ACC112 (cell line): ENCODE data around the gene NUP188.
"Not testable (repeated sequence)": the region's sequence is repeated elsewhere in the genome, so short reads cannot be mapped to it uniquely, and the experiment has no call there.

ENCODE experiments used
- H2AFZ ChIP-seq: fragments of 200-600 bp; sonication (generic); one replicate; pipeline ENCODE4 v1.6.0; 2017; ENCODE audit warnings: antibody characterized with exemption, low read length; ENCODE audit not compliant: unreplicated experiment
- H3K27ac ChIP-seq: fragments of 200-600 bp; sonication (generic); 2 replicates; pipeline ENCODE4 v1.5.1; 2014; ENCODE audit warnings: low read depth, mild to moderate bottlenecking, antibody characterized with exemption, low read length, moderate library complexity
- H3K27me3 ChIP-seq: fragments of 200-600 bp; sonication (generic); 2 replicates; pipeline ENCODE4 v1.6.1; 2014; ENCODE audit warnings: mild to moderate bottlenecking, antibody characterized with exemption, low read length, moderate library complexity, mixed read lengths; ENCODE audit not compliant: insufficient read depth
- H3K36me3 ChIP-seq: fragments of 200-600 bp; sonication (generic); 2 replicates; pipeline ENCODE4 v1.6.1; 2016; ENCODE audit warnings: mild to moderate bottlenecking, antibody characterized with exemption, low read length, moderate library complexity, mixed read lengths; ENCODE audit not compliant: insufficient read depth
- H3K4me1 ChIP-seq: fragments of 200-600 bp; sonication (generic); one replicate; pipeline ENCODE4 v1.6.1; 2016; ENCODE audit warnings: low read length, mixed read lengths; ENCODE audit not compliant: insufficient read depth, unreplicated experiment, control insufficient read depth
- H3K4me3 ChIP-seq: fragments of 200-600 bp; sonication (generic); 2 replicates; pipeline ENCODE4 v1.5.1; 2014; ENCODE audit warnings: mild to moderate bottlenecking, low read depth, low read length
- H3K79me2 ChIP-seq: fragments of 200-600 bp; sonication (generic); one replicate; pipeline ENCODE4 v1.6.0; 2016; ENCODE audit warnings: low read length; ENCODE audit not compliant: control insufficient read depth, unreplicated experiment, insufficient read depth

Gene NUP188

DNA sequence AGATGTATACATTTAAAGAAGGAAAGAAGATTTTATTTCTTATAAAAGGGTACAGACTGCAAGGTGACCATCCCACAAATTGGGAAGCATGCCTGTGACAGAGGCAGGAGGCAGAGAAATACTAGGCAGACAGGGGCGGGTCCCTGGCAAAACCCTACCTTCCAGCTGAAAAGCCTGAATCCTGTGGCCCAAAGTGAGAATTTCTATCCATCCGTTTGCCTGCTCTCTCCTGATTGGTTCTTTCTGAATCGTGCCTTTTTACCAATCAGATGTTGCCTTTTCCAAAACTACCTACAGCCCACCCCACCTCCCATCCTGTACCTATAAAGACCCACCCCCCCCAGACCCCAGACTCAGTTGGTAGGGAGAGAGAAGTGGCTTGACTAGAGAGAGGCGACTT is 84.0 kb downstream of the NUP188 start:
- H3K27me3 ChIP-seq: no peaks in the 10 kb centered on the region
- peaks cover 10% of the 10 kb centered on the region for H3K79me2 ChIP-seq
- no peak overlapping the region for H3K27ac ChIP-seq
- no peak overlapping the region for H2AFZ ChIP-seq
- no peak overlapping the region for H3K4me3 ChIP-seq
- H3K36me3 ChIP-seq: no peaks in the 10 kb centered on the region
- peaks cover 9% of the 10 kb centered on the region for H3K4me1 ChIP-seq

DNA sequence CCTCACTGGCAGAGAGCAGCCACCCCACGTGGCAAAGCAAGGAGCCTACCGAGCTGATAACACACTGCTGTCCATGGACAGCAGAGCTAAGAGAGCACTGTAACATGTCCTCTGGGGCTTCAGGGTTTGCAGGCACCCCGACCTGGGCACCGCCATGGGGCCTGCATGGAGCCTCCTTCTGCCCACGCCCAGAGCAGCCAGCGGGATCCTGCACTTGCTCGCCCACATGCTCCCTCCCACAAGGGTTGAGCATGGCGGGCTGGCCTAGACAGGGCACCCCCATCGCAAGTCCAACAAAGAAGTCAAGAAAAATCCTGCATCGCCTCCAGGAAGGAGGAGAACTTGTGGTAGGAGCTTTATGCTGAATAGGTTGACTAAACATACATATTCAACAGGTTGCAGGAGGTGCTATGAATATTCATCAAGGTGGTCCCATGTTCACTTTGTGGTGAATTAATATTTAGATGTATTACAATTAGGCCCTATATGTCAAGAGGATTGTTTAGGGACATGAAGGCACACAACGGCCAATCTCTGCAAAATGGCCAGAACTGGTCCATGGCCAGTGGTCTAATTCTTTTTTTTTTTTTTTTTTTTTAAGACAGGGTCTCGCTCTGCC is 85.2 kb downstream of the NUP188 start:
- Histone ChIP-seq H3K4me3 (no peak overlapping the region), H3K79me2 (peaks cover 11% of the 10 kb centered on the region), H3K27me3 (no peaks in the 10 kb centered on the region), H3K4me1 (peaks cover 5% of the 10 kb centered on the region), H3K36me3 (no peaks in the 10 kb centered on the region), H3K27ac (no peak overlapping the region), H2AFZ (no peak overlapping the region)

DNA sequence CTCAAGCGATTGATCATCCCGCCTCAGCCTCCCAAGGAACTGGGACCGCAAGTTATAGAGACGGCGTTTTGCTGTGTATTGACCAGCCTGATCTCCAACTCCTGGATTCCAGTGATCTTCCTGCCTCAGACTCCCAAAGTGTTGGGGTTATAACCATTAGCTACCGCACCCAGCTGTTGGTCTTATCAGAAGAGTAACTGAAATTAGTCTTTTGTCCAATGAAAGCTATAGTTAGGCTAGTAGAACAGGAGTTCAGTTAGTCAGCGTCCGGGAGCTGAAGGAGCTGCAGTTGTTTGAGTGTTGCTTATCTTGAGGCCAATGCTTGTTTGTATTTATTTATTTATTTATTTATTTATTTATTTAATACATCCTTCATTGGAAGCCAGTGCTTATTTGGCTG is 85.7 kb downstream of the NUP188 start:
- Histone ChIP-seq H3K27ac (no peak overlapping the region), H2AFZ (no peak overlapping the region)

DNA sequence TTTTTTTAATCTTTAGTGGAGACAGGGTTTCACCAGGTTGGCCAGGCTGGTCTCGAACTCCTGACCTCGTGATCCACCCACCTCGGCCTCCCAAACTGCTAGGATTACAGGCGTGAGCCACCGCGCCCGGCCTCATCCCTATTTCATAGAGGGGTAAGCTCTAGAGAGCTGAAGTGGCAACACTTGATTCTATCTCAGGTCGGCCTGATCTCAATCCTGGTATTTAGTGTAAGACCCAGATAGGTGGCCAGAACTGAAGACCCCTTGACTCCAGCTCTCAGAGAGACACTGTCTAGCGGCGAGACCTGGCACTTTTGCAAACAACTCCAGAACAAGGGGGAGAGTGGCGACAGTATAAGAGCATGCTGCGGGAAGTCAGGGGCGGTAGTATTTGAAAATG is 88.3 kb downstream of the NUP188 start:
- H3K36me3 ChIP-seq, H3K27ac ChIP-seq, H3K27me3 ChIP-seq: not testable (repeated sequence)
- Histone ChIP-seq H3K79me2 (peaks cover 25% of the 10 kb centered on the region), H3K4me1 (peaks cover 13% of the 10 kb centered on the region), H3K4me3 (peak overlapping the region; percentile 90), H2AFZ (peak overlapping the region; percentile 99)

More for the DNA sequence above, 85.7 kb downstream of the NUP188 start:
- H3K27me3 ChIP-seq: no peaks in the 10 kb centered on the region
- peaks cover 11% of the 10 kb centered on the region for H3K4me1 ChIP-seq
- no peaks in the 10 kb centered on the region for H3K36me3 ChIP-seq
- no peak overlapping the region for H3K4me3 ChIP-seq
- H3K79me2 ChIP-seq: peaks cover 14% of the 10 kb centered on the region

DNA sequence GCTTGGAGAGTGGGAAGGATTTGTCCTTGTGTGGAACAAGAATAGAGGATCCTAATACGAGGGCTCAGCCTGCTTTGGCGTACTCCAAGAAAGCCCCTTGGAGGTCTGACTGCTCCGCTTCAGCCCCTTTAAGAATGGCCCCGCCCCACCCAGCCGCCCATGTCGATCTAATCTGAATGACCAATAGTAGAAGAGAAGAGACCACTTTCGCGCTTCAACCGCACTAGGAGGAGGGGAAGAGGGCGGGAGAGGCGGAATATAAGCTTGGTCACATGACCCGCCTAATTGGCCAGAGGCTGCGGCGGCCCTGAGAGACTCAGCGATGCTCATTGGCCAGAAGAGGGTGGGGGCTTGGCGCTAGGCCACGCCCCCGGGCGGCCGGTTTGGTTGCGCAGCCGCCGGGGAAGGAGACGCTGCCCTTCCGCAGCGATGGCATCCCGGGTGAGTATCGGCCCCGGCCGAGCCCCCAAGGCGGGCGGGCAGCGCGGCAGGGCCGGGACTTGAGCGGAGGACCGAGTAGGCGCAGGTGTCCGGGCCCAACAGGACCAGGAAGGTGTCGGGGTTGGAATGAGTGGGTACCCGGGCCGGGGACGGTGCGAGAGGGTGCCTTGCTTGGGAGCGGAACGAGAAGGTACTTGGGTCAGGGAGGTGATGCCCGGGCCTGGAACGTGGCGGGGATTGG is 88.9 kb downstream of the NUP188 start, which contains the start of gene MIGA2:
Gene MIGA2 (plus strand): TSS at position 386 of the 682 bp plus-strand sequence. CDS start 3,969 bp downstream, outside the sequence.
- peak within 1 kb of the TSS; percentile 90 for H3K4me3 ChIP-seq
- peak within 1 kb of the TSS; percentile 99 for H2AFZ ChIP-seq
- 0 out of 2 replicates have a peak, but pooled peaks cover under 1% of the 10 kb centered on the region for H3K36me3 ChIP-seq
- no peak within 1 kb of the TSS for H3K27ac ChIP-seq
- H3K4me1 ChIP-seq: peaks cover 13% of the 10 kb centered on the region
- no peaks in the 10 kb centered on the region for H3K27me3 ChIP-seq
- H3K79me2 ChIP-seq: peaks cover 25% of the 10 kb centered on the region

DNA sequence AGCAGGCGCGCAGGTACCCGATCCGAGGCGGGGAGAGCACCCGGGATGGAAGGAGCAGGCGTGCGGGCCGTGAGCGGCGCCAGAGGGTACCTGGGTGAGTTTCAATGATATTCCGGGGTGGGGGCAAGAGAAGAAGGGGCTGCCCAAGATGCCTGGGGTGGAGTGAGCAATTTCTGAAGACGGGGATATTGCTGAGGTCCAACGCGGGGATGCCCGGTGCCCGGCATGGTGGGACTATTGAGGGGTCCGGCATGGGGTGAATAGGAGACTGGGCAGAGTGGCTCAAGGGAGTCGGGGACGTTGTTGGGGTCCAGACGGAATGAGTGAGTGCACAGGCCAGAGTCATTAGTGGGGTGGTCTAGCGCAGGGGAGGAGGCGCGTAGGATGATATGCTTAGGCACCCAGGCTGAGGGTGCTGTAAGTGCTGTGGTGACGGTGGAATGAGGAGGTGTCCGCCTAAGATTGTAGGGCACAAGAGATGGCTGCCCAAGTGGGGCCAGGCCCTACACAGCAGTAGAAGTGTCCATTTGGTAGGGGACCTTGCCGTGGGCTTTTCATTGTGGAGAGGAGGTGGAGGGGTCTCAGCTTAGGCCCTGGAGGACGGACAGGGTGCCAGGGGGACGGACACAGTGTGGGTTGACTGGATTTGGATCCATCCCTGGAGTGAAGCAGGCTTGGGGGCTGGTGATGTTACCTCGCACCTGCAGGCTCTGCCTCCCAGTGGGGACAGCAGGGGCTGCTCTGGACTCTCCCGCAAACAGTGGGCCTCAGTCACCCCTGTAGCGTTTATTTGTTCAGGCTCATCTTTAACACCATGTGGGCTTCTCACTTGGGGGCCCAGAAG is 89.6 kb downstream of the NUP188 start:
- H3K4me3 ChIP-seq: peak overlapping the region; percentile 90
- H3K4me1 ChIP-seq: peaks cover 13% of the 10 kb centered on the region
- H3K79me2 ChIP-seq: peaks cover 30% of the 10 kb centered on the region
- no peak overlapping the region for H2AFZ ChIP-seq
- no peaks in the 10 kb centered on the region for H3K27me3 ChIP-seq
- peaks cover 8% of the 10 kb centered on the region; the same call in 1 of the 2 replicates for H3K36me3 ChIP-seq
- H3K27ac ChIP-seq: no peak overlapping the region

DNA sequence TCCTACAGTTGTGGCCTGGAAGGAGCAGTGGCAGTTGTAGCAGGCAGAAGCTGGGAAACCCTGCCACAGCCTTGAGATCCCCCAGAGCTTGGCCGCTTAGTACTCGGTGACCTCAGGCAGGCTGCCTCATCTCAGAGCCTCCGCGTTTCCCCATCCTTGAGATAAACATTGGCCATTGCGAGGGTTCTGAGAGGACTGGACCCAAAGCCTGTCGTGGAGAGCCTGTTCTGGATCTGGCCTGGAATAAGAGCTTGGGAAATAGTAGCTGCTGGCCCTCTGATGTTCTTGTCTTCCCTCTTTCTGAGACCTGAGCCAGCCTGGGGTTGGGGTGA is 90.2 kb downstream of the NUP188 start:
- Histone ChIP-seq H2AFZ (no peak overlapping the region), H3K27me3 (no peaks in the 10 kb centered on the region), H3K4me1 (peaks cover 13% of the 10 kb centered on the region), H3K36me3 (peaks cover 12% of the 10 kb centered on the region; the same call in 1 of the 2 replicates), H3K4me3 (peak overlapping the region; percentile 90), H3K79me2 (peaks cover 30% of the 10 kb centered on the region), H3K27ac (no peak overlapping the region)

DNA sequence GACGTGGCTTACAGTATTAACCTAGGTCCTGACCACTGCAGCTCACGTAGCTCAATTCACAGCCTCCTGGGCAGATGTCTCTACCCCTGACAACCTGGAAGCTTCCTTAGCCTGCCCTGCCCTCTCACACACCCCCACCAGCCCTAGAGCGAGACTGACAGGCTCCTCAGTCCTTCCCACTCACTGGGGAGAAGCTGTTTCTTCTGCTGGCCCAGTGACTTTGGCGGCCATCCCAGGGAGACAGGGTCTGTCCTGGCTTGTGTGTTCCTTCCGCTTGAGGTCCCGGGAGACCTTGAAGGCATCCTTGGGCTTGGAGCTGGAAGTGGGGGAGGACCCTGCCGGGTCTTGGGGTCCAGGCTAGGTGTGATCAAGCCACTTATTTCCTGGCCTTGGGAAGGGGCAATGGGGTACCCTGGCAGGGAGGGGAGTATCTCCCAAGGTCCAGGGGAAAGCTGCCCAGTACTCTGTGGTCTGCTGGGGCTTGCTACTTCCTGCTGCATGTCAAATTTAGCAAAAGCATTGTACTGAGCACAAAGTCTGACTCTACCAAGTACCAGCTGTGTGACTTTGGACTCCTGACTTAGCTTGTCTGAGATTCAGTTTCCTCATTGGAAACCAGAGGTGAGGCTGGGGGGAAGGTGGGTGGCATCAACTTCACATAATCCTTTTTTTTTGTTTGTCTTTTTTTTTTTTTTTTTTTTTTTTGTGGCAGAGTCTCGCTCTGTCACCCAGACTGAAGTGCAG is 90.8 kb downstream of the NUP188 start:
- no peaks in the 10 kb centered on the region for H3K27me3 ChIP-seq
- no peak overlapping the region for H2AFZ ChIP-seq
- peaks cover 13% of the 10 kb centered on the region for H3K4me1 ChIP-seq
- no peak overlapping the region for H3K27ac ChIP-seq
- peak overlapping the region; percentile 90 for H3K4me3 ChIP-seq
- peaks cover 30% of the 10 kb centered on the region for H3K79me2 ChIP-seq
- H3K36me3 ChIP-seq: peaks cover 12% of the 10 kb centered on the region; the same call in 1 of the 2 replicates

DNA sequence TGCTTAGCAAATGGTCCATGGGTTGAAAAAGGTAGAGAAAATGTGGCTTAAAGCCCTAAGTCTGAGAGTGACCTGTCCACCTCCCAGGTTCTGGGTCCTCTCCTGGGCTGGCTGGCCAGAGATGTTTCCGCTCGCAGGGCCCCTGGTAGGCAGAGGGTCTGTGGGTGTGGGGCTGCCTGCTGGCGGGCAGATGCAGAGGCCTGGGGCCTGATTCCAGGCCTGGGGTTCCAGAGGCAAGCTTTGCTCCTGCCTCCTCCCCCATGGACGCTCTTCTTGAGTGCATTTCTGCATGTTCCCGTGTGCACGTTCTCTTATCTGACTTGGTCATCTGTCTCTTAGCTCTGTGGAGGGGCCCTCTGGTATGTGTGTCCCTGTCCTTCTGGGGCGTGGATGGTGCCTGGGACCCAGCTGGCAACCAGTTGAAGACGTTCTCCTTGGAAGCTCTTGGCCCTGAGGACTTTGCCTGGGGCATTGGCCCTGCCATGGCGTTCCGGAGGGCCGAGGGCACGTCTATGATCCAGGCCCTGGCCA is 92.7 kb downstream of the NUP188 start:
- H3K36me3 ChIP-seq: peaks cover 12% of the 10 kb centered on the region; the same call in 1 of the 2 replicates

DNA sequence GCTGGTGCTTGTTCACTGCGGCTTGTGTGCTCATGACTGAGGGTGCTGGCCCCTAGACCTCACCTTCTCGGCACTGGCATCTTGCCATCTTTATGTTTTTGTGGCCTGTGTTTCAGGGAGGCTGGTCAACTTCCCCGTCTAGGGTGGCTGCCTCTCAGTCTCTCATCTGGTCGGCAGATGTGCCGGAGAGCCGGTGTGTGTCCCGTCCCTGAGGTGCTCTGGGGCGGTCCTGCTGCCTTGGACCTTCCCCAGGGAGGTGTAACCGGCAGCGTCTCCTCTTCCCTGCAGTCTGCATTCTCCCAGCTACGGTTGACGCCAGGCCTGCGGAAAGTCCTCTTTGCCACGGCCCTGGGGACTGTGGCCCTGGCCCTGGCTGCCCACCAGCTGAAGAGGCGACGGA is 94.5 kb downstream of the NUP188 start:
- no peaks in the 10 kb centered on the region for H3K27me3 ChIP-seq
- peaks cover 12% of the 10 kb centered on the region; the same call in 1 of the 2 replicates for H3K36me3 ChIP-seq
- H3K27ac ChIP-seq: no peak overlapping the region

More for the DNA sequence above, 92.7 kb downstream of the NUP188 start:
- H3K27ac ChIP-seq: no peak overlapping the region
- no peak overlapping the region for H3K4me3 ChIP-seq
- H2AFZ ChIP-seq: no peak overlapping the region
- no peaks in the 10 kb centered on the region for H3K27me3 ChIP-seq
- peaks cover 30% of the 10 kb centered on the region for H3K79me2 ChIP-seq
- peaks cover 13% of the 10 kb centered on the region for H3K4me1 ChIP-seq

More for the DNA sequence above, 94.5 kb downstream of the NUP188 start:
- no peak overlapping the region for H2AFZ ChIP-seq
- peaks cover 26% of the 10 kb centered on the region for H3K79me2 ChIP-seq
- no peak overlapping the region for H3K4me3 ChIP-seq
- H3K4me1 ChIP-seq: peaks cover 13% of the 10 kb centered on the region
